Activated CD4-positive, alpha-beta T cell treated with anti-CD3 and anti-CD28 coated beads, Interleukin-2, amount 10 ng/mL, durations not matched to agents 7 days and 5 days (primary cell): ENCODE results near the gene SEMA3E. TPM values are rescaled to one million over a fixed set of nuclear protein-coding genes. Genes with fewer than 3 reads are reported as not detected.

Experiments used
- CTCF ChIA-PET: fragments of 350-600 bp; sonication (Branson Sonifier 250); formaldehyde crosslinking; loops from one replicate; lab custom pipeline; 2021; ENCODE audit warnings: antibody characterized with exemption; lab: Charles Lee
- POLR2A ChIA-PET: fragments of 350-600 bp; sonication (Branson Sonifier 250); formaldehyde crosslinking; loops from one replicate; lab custom pipeline; 2021; ENCODE audit warnings: antibody characterized with exemption; lab: Charles Lee
- DNase-seq: peaks from one replicate; pipeline ENCODE4 v3.0.0-alpha.2; 2020
- H3K27ac Mint-ChIP-seq: one replicate; pipeline ENCODE4 v1.8.0; 2021; ENCODE audit warnings: mild to moderate bottlenecking, moderate library complexity, mixed read lengths
- H3K27me3 Mint-ChIP-seq: one replicate; pipeline ENCODE4 v1.8.0; 2021; ENCODE audit warnings: mixed read lengths
- H3K36me3 Mint-ChIP-seq: one replicate; pipeline ENCODE4 v1.8.0; 2021; ENCODE audit warnings: low read depth, mixed read lengths
- H3K4me1 Mint-ChIP-seq: one replicate; pipeline ENCODE4 v1.8.0; 2021; ENCODE audit warnings: mixed read lengths
- H3K4me3 Mint-ChIP-seq: one replicate; pipeline ENCODE4 v1.8.0; 2021; ENCODE audit warnings: mild to moderate bottlenecking, moderate library complexity, mixed read lengths
- H3K9me3 Mint-ChIP-seq: one replicate; pipeline ENCODE4 v1.8.0; 2021; ENCODE audit warnings: mixed read lengths
- total RNA-seq, 2 experiments: library from RNA; stranded (reverse); gene quantifications; one replicate each; pipeline ENCODE4 v1.2.3, GENCODE V29; 2021

The SEMA3E gene
- total RNA-seq, 2 experiments from 2014 or later: not detected

- Mint-ChIP-seq H3K4me1 (no peaks in the 10 kb centered on the region), H3K27ac (no peak overlapping the region), H3K9me3 (no peaks in the 10 kb centered on the region), H3K4me3 (no peak overlapping the region), H3K36me3 (no peaks in the 10 kb centered on the region), H3K27me3 (no peaks in the 10 kb centered on the region)
- CTCF ChIA-PET: no interaction called here
- POLR2A ChIA-PET: no interaction called here
- DNase-seq: no peak
These were observed 23.2 kb upstream of the SEMA3E start for GRCh38 chr7:83672157-83672556.

GRCh38 chr7:83663131-83663530, 14.2 kb upstream of the SEMA3E start:
- H3K4me3 Mint-ChIP-seq: no peak overlapping the region
- ChIA-PET CTCF (no interaction called here), POLR2A (no interaction called here)
- no peaks in the 10 kb centered on the region for H3K9me3 Mint-ChIP-seq
- no peaks in the 10 kb centered on the region for H3K4me1 Mint-ChIP-seq
- H3K36me3 Mint-ChIP-seq: no peaks in the 10 kb centered on the region
- no peak overlapping the region for H3K27ac Mint-ChIP-seq
- no peaks in the 10 kb centered on the region for H3K27me3 Mint-ChIP-seq
- no peak for DNase-seq

- H3K27me3 Mint-ChIP-seq: no peaks in the 10 kb centered on the region
- no peak overlapping the region for H3K4me3 Mint-ChIP-seq
- H3K36me3 Mint-ChIP-seq: no peaks in the 10 kb centered on the region
- POLR2A ChIA-PET: no interaction called here
- no peaks in the 10 kb centered on the region for H3K9me3 Mint-ChIP-seq
- H3K27ac Mint-ChIP-seq: no peak overlapping the region
- CTCF ChIA-PET: no interaction called here
- H3K4me1 Mint-ChIP-seq: no peaks in the 10 kb centered on the region
- DNase-seq: no peak
These were observed 9.2 kb upstream of the SEMA3E start for GRCh38 chr7:83658126-83658525.

GRCh38 chr7:83655951-83656556, 7.1 kb upstream of the SEMA3E start:
- no peaks in the 10 kb centered on the region for H3K9me3 Mint-ChIP-seq
- ChIA-PET CTCF (no interaction called here), POLR2A (no interaction called here)

GRCh38 chr7:83652481-83652880, 3.5 kb upstream of the SEMA3E start:
- H3K9me3 Mint-ChIP-seq: no peaks in the 10 kb centered on the region
- CTCF ChIA-PET: no interaction called here

More at GRCh38 chr7:83655951-83656556, 7.1 kb upstream of the SEMA3E start:
- Mint-ChIP-seq H3K4me3 (no peak overlapping the region), H3K27me3 (no peaks in the 10 kb centered on the region), H3K27ac (no peak overlapping the region), H3K4me1 (no peaks in the 10 kb centered on the region), H3K36me3 (no peaks in the 10 kb centered on the region)
- no peak for DNase-seq

GRCh38 chr7:83649701-83650100, 762 bp upstream of the SEMA3E start:
- H3K9me3 Mint-ChIP-seq: no peaks in the 10 kb centered on the region
- POLR2A ChIA-PET: no interaction called here
- H3K36me3 Mint-ChIP-seq: no peaks in the 10 kb centered on the region
- H3K27ac Mint-ChIP-seq: no peak overlapping the region
- DNase-seq: no peak
- CTCF ChIA-PET: no interaction called here
- peaks cover 12% of the 10 kb centered on the region for H3K27me3 Mint-ChIP-seq
- H3K4me1 Mint-ChIP-seq: no peaks in the 10 kb centered on the region
- H3K4me3 Mint-ChIP-seq: no peak overlapping the region

More at GRCh38 chr7:83652481-83652880, 3.5 kb upstream of the SEMA3E start:
- no peak overlapping the region for H3K27ac Mint-ChIP-seq
- no peaks in the 10 kb centered on the region for H3K36me3 Mint-ChIP-seq
- H3K27me3 Mint-ChIP-seq: peaks cover 12% of the 10 kb centered on the region
- DNase-seq: no peak
- no peaks in the 10 kb centered on the region for H3K4me1 Mint-ChIP-seq
- no peak overlapping the region for H3K4me3 Mint-ChIP-seq
- POLR2A ChIA-PET: no interaction called here

GRCh38 chr7:83646027-83646426, 2.9 kb downstream of the SEMA3E start:
- Mint-ChIP-seq H3K4me1 (no peaks in the 10 kb centered on the region), H3K9me3 (no peaks in the 10 kb centered on the region), H3K4me3 (no peak overlapping the region), H3K27ac (no peak overlapping the region), H3K27me3 (peaks cover 12% of the 10 kb centered on the region), H3K36me3 (no peaks in the 10 kb centered on the region)
- CTCF ChIA-PET: no interaction called here
- POLR2A ChIA-PET: no interaction called here
- no peak for DNase-seq

- H3K4me3 Mint-ChIP-seq: no peak overlapping the region
- CTCF ChIA-PET: no interaction called here
- H3K27ac Mint-ChIP-seq: no peak overlapping the region
- POLR2A ChIA-PET: no interaction called here
- H3K27me3 Mint-ChIP-seq: peaks cover 8% of the 10 kb centered on the region
- H3K9me3 Mint-ChIP-seq: no peaks in the 10 kb centered on the region
- no peaks in the 10 kb centered on the region for H3K4me1 Mint-ChIP-seq
- DNase-seq: no peak
- H3K36me3 Mint-ChIP-seq: no peaks in the 10 kb centered on the region
These were observed 5.2 kb downstream of the SEMA3E start for GRCh38 chr7:83643739-83644138.

GRCh38 chr7:83643012-83643411, 5.9 kb downstream of the SEMA3E start:
- Mint-ChIP-seq H3K4me1 (no peaks in the 10 kb centered on the region), H3K4me3 (no peak overlapping the region), H3K9me3 (no peaks in the 10 kb centered on the region), H3K36me3 (no peaks in the 10 kb centered on the region), H3K27me3 (peaks cover 3% of the 10 kb centered on the region), H3K27ac (no peak overlapping the region)
- DNase-seq: no peak
- CTCF ChIA-PET: no interaction called here
- POLR2A ChIA-PET: no interaction called here

GRCh38 chr7:83640731-83641537, 8.0 kb downstream of the SEMA3E start:
- ChIA-PET CTCF (no interaction called here), POLR2A (no interaction called here)
- Mint-ChIP-seq H3K9me3 (no peaks in the 10 kb centered on the region), H3K27me3 (no peaks in the 10 kb centered on the region), H3K4me1 (no peaks in the 10 kb centered on the region), H3K4me3 (no peak overlapping the region), H3K27ac (no peak overlapping the region), H3K36me3 (no peaks in the 10 kb centered on the region)
- no peak for DNase-seq

GRCh38 chr7:83640240-83640639, 8.7 kb downstream of the SEMA3E start:
- POLR2A ChIA-PET: no interaction called here
- H3K27me3 Mint-ChIP-seq: no peaks in the 10 kb centered on the region
- CTCF ChIA-PET: no interaction called here
- H3K9me3 Mint-ChIP-seq: no peaks in the 10 kb centered on the region
- H3K36me3 Mint-ChIP-seq: no peaks in the 10 kb centered on the region
- no peak overlapping the region for H3K27ac Mint-ChIP-seq
- H3K4me1 Mint-ChIP-seq: no peaks in the 10 kb centered on the region
- H3K4me3 Mint-ChIP-seq: no peak overlapping the region
- DNase-seq: no peak

- CTCF ChIA-PET: no interaction called here
- Mint-ChIP-seq H3K27ac (no peak overlapping the region), H3K36me3 (no peaks in the 10 kb centered on the region), H3K4me1 (no peaks in the 10 kb centered on the region), H3K4me3 (no peak overlapping the region), H3K9me3 (no peaks in the 10 kb centered on the region), H3K27me3 (no peaks in the 10 kb centered on the region)
- no peak for DNase-seq
- POLR2A ChIA-PET: no interaction called here
These were observed 15.4 kb downstream of the SEMA3E start for GRCh38 chr7:83633516-83633915.

GRCh38 chr7:83629117-83629880, 19.6 kb downstream of the SEMA3E start:
- Mint-ChIP-seq H3K4me3 (no peak overlapping the region), H3K27me3 (no peaks in the 10 kb centered on the region), H3K4me1 (no peaks in the 10 kb centered on the region), H3K27ac (no peak overlapping the region), H3K9me3 (peaks cover 4% of the 10 kb centered on the region), H3K36me3 (no peaks in the 10 kb centered on the region)
- ChIA-PET CTCF (no interaction called here), POLR2A (no interaction called here)
- no peak for DNase-seq
